ENCODE results near the gene TRIM69. TPM values are rescaled to one million over a fixed set of nuclear protein-coding genes. Genes with fewer than 3 reads are reported as not detected.
"Not testable (repeated sequence)": the region's sequence is repeated elsewhere in the genome, so short reads cannot be mapped to it uniquely, and the experiment has no call there.

The TRIM69 gene
- total and polyA plus RNA-seq, 11 donors = 32.6 to 122 (median 57.2) TPM

- Histone ChIP-seq H3K9me3 (no peaks in the 10 kb centered on the region), H3K27ac (peak overlapping the region in 3 of 12 donors; percentile 54 to 100 (median 98)), H3K36me3 (peaks cover 2 to 82% (median 46%) of the 10 kb centered on the region in 9 donors), H3K4me3 (peak overlapping the region in 1 of 12 donors; percentile 87), H3K4me1 (peaks cover 0 to 81% (median 27%) of the 10 kb centered on the region in 12 donors), H3K27me3 (no peaks in the 10 kb centered on the region)
- intact Hi-C loops (cut with DNase I) = no loop called here
- ATAC-seq (no peak), DNase-seq (no peak)
- TF ChIP-seq CTCF (IDR thresholded peaks at IDR 0.05) = no peak
- no peak for TF ChIP-seq POLR2A (IDR thresholded peaks at IDR 0.05)
- 75 to 87% (median 80%) methylated on average over 2 of the region's 2 CpGs for WGBS, 4 donors
These were observed 19.2 kb upstream of the TRIM69 start for GRCh38 chr15:44716983-44717602.

- peak overlapping the region in 1 of 12 donors; percentile 66 for H3K27ac ChIP-seq
- peaks cover 2 to 69% (median 46%) of the 10 kb centered on the region in 9 donors for H3K36me3 ChIP-seq
- 69 to 86% (median 71%) methylated on average over 4 of the region's 4 CpGs for WGBS, 4 donors
- H3K9me3 ChIP-seq = no peaks in the 10 kb centered on the region
- DNase-seq (no peak), ATAC-seq (no peak)
- peaks cover 0 to 93% (median 25%) of the 10 kb centered on the region in 12 donors for H3K4me1 ChIP-seq
- TF ChIP-seq CTCF (IDR thresholded peaks at IDR 0.05) = no peak
- TF ChIP-seq POLR2A (IDR thresholded peaks at IDR 0.05) = no peak
- H3K27me3 ChIP-seq = no peaks in the 10 kb centered on the region
- intact Hi-C loops (cut with DNase I) = no loop called here
- no peak overlapping the region for H3K4me3 ChIP-seq
These were observed 18.0 kb upstream of the TRIM69 start for GRCh38 chr15:44718180-44718926.

- ATAC-seq (no peak), DNase-seq (no peak)
- 89 to 92% (median 91%) methylated on average over 8 of the region's 8 CpGs for WGBS, 4 donors
- H3K9me3 ChIP-seq = no peaks in the 10 kb centered on the region
- intact Hi-C loops (cut with DNase I) = no loop called here
- peaks cover 0 to 93% (median 22%) of the 10 kb centered on the region in 12 donors for H3K4me1 ChIP-seq
- no peak overlapping the region for H3K4me3 ChIP-seq
- no peaks in the 10 kb centered on the region for H3K27me3 ChIP-seq
- H3K36me3 ChIP-seq = peaks cover 2 to 64% (median 46%) of the 10 kb centered on the region in 9 donors
- peak overlapping the region in 1 of 12 donors; percentile 66 for H3K27ac ChIP-seq
- no peak for TF ChIP-seq POLR2A (IDR thresholded peaks at IDR 0.05)
- TF ChIP-seq CTCF (IDR thresholded peaks at IDR 0.05) = no peak
These were observed 17.4 kb upstream of the TRIM69 start for GRCh38 chr15:44718927-44719292.

- Histone ChIP-seq H3K4me3 (no peak overlapping the region), H3K36me3 (peaks cover 2 to 59% (median 46%) of the 10 kb centered on the region in 9 donors), H3K4me1 (peaks cover 0 to 93% (median 21%) of the 10 kb centered on the region in 12 donors), H3K9me3 (no peaks in the 10 kb centered on the region), H3K27ac (peak overlapping the region in 1 of 12 donors; percentile 66), H3K27me3 (no peaks in the 10 kb centered on the region)
- TF ChIP-seq CTCF (IDR thresholded peaks at IDR 0.05) = no peak
- no peak for TF ChIP-seq POLR2A (IDR thresholded peaks at IDR 0.05)
- ATAC-seq = peak in 1 of 4 donors; percentile 37
- no peak for DNase-seq
- intact Hi-C loops (cut with DNase I) = no loop called here
- WGBS, 4 donors = 80 to 82% (median 80%) methylated on average over 4 of the region's 4 CpGs
These were observed 16.9 kb upstream of the TRIM69 start for GRCh38 chr15:44719293-44719999.

GRCh38 chr15:44720000-44720435, 16.3 kb upstream of the TRIM69 start:
- ATAC-seq; H3K27me3 ChIP-seq; H3K4me3 ChIP-seq; intact Hi-C loops (cut with DNase I); H3K9me3 ChIP-seq; DNase-seq: not testable (repeated sequence)
- Histone ChIP-seq H3K36me3 (peaks cover 2 to 55% (median 46%) of the 10 kb centered on the region in 9 donors), H3K4me1 (peaks cover 0 to 93% (median 19%) of the 10 kb centered on the region in 12 donors), H3K27ac (peak overlapping the region in 1 of 12 donors; percentile 66)
- WGBS, 4 donors = 91 to 94% (median 94%) methylated on average over 8 of the region's 8 CpGs

All from heart left ventricle (tissue), 16 donors.